ENCODE results near the gene IGSF22.

The IGSF22 gene

DNA sequence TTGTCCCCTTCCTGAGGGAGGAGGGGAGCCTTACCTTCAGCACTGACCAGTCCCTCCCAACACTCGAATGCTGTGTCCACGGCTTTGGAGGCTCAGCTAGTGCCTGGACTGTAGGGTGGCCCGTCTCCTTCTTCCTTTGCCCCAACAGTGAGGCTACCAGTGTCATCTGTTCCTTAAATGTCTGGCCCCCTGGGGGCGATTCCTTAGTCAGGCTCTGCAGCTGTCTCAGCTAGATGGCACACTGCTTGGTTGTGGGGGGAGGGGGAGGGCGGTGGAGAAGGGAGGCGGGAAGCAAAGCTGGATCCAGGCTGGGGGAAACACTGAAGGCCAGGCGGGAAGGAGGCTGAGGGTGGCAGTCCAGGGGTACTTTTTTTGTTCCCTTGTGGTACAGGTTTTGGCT, at the start of gene IGSF22:
Gene IGSF22, minus strand, starts transcription at position 149 of the 400 bp plus-strand sequence. CDS start 1,952 bp downstream, outside the sequence.
- DNase-seq, result no peak

- no peak for DNase-seq
Observed at GRCh38 chr11:18774801-18775200, 48.8 kb upstream of the IGSF22 start.

GRCh38 chr11:18773681-18774080, 47.7 kb upstream of the IGSF22 start:
- no peak for DNase-seq

- no peak for DNase-seq
Observed at GRCh38 chr11:18773104-18773503, 47.1 kb upstream of the IGSF22 start.

- DNase-seq, result no peak
Observed at GRCh38 chr11:18772211-18772610, 46.2 kb upstream of the IGSF22 start.

DNA sequence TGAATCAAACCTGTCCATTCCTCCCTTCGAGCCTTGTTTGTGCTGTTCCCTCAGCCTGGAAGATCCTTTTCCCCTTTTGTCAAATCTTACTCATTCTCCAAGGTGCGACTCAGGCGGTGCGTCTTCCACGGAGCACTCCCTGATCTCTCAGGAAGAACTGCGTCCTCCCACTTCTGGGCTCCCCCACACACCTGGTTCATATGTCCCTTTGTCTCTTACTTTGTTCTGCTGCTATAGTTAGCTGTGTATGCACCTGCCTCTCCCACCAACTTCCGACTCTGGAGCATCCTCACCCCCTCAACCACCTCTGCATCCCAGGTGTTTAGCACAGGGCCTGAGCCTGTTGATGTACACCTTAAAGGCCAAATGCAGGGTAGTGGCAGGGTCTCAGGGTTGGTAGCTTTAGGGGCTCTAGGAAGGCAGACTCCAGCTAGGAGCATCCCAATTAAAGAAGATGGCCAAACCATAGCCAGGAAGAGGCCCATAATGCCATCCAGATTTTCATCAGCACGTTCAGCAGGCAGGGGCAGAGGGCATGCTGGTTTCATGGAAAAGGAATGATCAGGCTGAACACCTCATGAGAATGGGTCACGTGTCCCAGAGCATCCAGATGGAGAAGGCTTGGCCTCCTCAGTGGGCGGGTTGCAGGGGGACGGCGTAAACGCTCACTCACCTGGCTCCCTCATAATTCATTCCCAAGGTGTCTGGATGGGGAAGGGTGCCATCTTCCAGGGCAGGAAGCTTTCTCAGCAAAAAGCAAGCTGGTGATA, 45.5 kb upstream of the IGSF22 start:
- DNase-seq, result no peak

GRCh38 chr11:18770479-18771125, 44.6 kb upstream of the IGSF22 start:
- DNase-seq, result no peak

DNA sequence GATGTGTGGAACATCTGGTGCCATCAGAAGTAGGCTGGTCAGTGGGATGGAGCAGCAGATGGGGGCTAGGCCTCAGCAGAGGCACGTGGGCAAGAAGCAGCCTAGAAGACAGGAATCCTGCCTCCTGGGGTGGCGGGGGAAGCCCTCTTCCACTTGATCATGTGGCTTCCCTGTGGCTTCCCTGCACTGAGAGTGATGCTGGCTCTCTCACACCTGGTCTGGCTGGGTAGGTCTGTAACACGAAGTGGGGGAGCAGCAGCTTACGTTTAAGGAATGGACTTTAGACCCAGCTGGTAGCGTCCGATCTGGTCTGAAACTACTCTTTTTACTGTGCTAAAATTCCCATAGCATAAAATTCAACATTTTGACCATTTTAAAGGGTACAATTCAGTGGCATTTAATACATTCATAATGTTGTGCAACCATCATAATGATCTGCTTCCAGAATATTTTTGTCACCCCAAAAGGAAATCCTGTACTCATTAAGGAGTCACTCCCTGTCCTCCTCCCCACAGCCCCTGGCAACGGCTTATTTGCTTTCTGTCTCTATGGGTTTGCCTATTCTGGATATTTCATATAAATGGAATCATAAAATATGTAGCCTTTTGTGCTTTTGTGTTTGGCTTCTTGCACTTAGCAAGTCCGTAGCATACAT, 43.9 kb upstream of the IGSF22 start:
- no peak for DNase-seq

GRCh38 chr11:18768978-18769377, 43.0 kb upstream of the IGSF22 start:
- no peak for DNase-seq

- no peak for DNase-seq
Observed at GRCh38 chr11:18768472-18768901, 42.5 kb upstream of the IGSF22 start.

- DNase-seq, result no peak
Observed at GRCh38 chr11:18766015-18766414, 40.0 kb upstream of the IGSF22 start.

DNA sequence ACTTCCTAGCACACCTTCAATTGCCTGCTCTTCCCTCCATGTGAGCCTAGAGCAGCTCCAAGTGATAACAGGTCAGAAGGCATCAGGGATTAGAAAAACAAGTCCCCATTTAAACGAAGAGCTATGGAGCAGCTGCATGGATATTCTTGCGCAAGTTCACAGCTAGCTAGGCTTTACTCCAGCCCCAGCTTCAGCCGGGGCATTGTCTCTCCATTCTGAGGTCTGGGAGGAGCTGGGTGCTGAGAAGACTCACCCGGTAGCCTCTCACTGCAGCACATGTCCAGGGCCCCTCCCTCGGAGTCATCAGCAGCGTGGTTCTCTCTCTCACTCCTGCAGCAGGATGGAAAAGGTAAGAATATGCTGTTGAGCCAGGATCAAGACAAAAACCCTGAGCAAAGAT, 39.6 kb upstream of the IGSF22 start:
- DNase-seq, result no peak

- no peak for DNase-seq
Observed at GRCh38 chr11:18761741-18762140, 35.8 kb upstream of the IGSF22 start.

DNA sequence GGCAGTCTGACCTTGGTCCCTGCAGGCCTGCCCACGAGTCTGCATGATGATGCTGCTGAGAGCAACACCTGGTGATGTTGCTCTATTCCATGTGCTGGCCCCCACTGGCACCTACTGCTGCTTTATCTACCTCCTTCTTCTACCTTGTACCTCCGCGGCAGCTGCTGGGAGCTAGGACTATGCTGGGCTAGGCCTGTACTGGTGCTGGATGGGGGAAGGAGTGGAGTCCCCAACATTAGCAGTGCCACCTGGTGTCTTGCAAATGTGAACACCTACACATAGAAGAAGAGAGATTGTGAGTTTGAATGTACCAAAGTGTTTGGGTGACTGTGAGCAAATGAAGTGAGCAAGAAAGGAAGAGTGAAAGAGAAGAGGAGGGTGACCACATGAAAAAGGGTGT, 35.2 kb upstream of the IGSF22 start:
- no peak for DNase-seq

DNA sequence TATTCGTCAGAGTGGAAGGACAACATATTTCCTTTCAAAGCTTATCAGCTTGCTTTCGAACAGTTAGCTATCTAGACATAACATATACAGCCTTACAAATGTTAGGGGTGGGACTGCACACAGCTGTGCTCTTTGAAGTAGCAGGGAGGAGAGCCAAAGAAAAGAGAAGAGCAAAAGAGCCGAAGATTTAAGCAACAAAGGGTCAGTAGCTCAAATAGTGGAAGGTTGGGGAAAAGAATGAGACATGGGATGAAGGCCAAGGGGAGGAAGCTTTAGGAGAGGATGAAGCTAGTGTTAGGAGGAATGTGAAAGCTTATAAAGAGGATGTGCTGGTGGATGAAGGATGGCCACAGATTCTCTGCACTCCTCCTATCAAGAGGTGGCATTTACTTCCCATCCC, 31.8 kb upstream of the IGSF22 start:
- DNase-seq, result no peak

DNA sequence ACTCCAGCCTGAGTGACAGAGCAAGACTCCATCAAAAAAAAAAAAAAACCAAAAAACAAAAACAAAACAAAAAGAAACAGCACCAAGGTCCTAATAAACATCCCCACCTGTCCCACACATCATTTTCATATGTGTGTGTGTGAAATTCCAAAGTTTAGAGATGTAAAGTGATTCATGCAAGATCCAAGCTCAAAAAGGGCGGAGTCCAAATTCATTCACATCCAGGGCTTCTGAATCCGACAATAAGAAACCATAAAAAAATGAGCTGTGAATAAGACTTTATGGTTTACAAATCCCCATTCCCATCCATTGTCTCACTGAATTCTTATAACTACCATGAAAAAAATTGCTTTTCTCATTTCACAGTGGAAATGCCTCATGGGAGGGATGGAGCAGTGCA, 30.9 kb upstream of the IGSF22 start:
- no peak for DNase-seq

GRCh38 chr11:18754308-18754707, 28.3 kb upstream of the IGSF22 start:
- no peak for DNase-seq

DNA sequence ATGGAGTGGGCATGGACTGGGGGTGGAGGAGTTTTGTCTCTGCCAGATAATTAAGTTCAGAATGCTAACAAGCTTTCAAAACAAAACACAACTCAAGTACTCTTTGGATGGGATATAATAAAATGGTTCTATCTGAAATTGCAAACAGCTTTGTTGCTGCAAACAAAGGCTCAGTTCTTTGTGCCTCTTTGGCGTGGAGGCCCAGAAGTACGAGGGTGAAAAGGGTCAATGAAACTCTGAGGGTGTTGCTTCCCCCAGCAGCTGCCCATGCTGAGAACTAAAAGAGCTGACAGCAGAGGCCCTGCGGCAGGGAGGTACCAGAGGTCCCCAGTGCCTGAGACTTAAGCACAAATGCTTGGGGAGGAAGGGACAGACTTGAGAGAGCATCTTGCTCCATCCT, 26.5 kb upstream of the IGSF22 start:
- no peak for DNase-seq

DNA sequence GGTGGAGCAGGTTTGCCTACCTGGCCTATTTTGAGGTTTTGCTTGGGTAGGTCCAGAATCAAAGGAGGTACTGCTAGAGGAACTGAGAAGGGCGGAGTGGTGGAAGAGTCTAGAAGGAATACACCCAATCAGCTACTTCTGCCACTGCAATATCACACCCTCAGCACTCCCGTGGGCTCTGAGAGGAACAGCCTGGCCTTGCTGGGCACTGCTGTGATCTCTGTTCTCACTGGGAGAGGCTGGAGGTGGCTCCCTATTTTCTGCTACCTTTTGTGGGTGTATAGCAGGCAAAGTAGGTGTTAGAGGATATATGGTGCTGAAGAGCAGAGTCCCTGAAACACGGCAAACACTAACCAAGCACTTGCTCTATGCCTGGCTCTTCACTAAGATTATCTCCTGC, 25.0 kb upstream of the IGSF22 start:
- DNase-seq, result no peak

DNA sequence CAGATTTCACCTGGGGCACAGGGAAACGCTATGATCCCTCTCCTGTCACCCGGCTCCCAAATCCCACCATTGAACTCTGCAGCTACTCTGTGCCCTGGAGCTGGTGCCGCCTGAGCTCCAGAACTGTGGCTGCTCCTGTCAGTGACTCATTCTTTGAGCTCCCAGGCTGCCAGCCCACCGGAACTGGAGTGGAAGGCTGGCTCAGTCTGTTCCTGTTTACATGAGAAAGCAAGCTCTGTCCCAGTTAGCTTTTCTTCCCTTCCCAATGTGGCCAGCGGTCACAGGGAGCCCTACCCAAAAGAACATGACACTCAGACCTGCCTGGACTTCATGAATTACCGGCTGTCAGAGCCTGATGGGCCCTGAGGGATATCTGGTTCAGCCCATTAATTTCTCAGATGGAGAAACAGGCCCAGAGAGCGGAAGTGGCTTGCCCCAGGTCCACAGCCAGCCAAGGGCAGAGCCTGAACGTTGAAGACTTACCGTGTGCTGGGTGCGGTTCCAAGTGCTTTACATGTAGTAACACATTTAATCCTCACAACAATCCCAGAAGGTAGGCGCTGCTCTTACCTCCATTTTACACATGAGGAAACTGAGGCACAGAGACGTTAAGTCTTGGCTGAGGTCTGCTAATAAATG, 23.8 kb upstream of the IGSF22 start:
- DNase-seq, result no peak

- DNase-seq, result no peak
Observed at GRCh38 chr11:18748766-18749365, 22.9 kb upstream of the IGSF22 start.

DNA sequence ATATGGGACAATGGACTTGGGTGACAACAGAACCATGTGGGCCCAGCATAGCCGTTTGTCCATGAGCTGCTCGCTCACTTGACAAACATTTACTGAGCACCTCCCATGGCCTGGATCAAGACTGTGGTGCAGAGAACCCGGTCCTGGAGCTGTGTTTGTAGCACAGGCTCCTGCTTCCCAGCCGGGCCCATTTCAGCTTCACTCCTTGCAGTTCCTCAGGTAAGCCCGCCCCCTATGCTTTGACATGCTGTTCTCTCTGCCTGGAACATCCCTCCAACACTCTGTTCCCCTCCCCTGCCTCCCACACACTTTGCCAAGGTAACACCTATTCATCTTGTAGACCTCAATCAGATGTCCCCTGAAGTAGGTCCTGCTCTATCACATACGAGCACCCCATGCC, 19.3 kb upstream of the IGSF22 start:
- DNase-seq, result no peak

- DNase-seq, result no peak
Observed at GRCh38 chr11:18743900-18744514, 18.0 kb upstream of the IGSF22 start.
